GM18502 (cell line): ENCODE results near the gene RABGAP1L.
"Not testable (repeated sequence)": the region's sequence is repeated elsewhere in the genome, so short reads cannot be mapped to it uniquely, and the experiment has no call there.

Experiments
- ATAC-seq: cut with Tn5 transposase; IDR thresholded peaks from one replicate; pipeline ENCODE4 v1.9.1; 2021; ENCODE audit warnings: mild to moderate bottlenecking; ENCODE audit not compliant: unreplicated experiment, poor library complexity

Gene RABGAP1L

DNA sequence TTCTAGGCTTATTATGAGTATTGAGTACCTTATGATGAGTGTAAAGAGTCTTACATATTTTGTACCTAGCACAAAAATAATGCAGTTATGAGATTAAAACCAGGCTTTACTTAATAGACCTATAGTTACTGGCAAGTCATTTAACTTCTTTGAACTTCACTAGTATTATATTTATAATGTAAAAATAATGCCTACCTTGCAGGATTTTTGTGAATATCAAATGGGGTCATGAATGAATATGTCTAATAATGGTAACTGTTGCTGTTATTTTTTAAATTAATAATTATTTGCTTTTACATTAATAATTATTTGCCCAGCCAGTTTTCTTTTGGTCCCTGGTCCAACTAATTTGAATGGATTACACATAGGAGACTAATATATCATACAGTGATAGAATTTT, 530.9 kb downstream of the RABGAP1L start:
- no peak for ATAC-seq

DNA sequence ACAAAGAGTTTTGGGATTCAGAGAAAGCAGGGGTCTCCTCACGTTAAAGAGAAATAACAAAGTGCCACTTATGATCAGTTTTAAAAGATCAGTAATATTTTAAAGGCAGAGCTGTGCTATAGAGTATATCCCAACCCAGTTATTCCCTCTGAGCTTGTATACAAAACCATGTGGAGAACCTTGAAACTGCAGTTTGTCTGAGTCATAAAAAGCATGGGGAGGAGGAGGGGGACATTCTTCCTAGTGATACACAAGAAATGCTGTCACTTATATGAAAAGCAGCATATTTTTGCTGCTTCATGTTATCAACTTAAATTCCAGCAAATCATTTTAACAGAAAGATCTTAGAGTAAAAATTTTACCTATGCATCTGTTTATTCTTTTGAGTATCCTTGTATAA, 533.0 kb downstream of the RABGAP1L start:
- no peak for ATAC-seq

DNA sequence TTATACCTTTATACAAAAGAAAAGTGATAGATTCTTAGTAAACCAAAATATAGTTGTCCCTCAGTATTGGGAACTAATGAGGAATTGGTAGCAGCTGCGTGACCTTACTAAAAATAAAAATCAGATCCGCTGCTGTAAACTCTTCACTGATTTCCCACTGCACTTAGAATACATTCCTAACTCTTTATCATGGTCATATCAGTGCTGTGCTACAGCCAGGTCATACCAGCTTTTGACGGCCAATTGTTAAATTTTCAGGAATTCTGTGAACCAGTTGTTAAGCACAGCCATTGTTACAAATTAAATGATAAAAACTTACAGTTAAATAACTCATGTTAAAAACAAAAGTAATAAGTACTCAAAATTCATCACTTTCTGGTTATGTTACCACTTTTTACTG, 533.8 kb downstream of the RABGAP1L start:
- no peak for ATAC-seq

DNA sequence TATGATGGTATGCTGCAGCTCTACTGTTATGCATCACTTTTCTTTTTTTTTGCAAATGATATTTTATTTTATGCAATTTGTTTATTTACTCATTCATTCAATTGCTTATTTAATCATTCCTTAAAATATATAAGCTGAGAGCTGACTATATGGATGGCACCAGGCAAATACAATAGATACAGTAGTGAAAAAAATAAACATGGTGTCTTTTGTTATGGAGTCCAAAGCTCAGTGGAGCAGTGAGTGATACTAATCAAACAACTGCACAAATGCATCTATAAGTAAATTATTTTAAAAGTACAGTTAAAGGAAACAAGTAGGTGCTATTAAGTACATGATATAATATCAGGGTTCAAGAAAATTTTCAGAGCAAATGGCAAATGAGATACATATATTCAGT, 534.2 kb downstream of the RABGAP1L start:
- ATAC-seq: not testable (repeated sequence)

DNA sequence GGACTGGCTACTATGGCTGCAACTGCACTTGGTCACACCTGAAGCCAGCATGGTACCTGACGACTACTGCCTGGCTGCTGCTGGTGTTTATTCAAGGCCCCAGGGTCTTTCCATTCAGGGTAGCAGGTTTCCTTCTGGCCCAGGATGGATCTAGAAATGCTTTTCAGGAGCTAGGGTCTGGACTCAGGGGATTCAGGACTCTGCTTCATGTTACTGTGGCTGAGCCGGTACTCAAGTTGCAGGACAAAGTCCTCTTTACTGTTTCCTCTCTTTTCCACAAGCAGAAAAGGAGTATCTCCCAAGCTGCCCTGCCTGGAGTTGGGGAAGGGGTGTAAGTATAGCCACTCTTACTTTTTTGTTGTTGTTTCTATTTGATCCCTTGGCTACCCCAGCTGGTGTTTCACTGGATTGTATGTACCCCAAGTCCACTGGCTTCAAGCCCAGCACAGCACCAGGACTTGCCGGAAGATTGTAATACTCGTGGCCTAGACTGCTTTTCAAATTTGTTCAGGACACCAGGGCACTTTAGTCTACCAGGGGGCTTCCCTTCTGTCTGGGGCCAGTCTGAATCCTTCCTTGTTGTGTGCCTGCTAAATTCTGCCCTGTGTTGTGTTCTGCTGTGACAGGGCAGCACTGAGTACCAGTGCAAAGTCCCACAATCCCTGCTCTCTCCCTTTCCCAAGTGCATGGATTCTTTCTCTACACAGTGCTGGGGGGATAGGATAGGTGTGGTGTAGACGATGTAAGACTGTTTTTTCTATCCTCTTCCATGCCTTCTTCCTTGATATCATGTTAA, 536.9 kb downstream of the RABGAP1L start:
- ATAC-seq: no peak

DNA sequence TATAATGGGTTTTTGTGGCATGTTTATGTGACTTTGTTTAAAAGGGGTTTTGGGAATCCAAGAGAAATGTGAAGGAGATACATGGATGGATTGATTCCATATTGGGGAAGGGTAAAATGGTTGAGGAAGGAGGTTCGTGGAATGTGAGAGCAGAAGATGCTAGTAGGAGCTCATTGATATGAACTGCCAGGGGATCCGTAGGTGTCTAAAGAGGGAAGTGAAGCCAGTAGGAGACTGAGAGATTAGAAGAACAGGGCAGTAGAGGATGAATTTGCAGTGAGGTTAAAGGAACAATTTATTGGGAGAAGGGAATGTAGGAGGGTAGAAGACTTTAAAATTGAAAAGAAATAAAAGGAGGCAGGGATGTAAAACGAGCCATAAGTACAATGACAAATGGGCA, 541.0 kb downstream of the RABGAP1L start:
- no peak for ATAC-seq

DNA sequence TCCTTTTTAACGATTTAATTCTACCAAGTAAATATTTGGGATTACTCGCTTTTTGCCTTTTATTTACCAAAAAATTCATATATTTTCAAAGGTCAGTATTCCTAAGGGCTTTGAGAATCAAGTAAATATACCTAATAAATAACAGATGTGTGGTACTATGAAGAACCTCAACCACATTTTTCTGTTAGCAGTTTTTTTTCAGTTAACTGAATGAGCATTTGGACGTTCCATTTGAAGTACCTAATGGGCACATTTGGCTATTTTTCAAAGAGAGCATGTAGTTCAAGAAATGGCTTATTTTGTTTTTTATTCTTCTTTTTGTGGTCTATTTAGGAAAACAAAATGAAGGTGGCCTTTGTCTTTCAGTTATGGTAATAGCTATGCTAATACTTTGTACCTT, 541.5 kb downstream of the RABGAP1L start:
- no peak for ATAC-seq

DNA sequence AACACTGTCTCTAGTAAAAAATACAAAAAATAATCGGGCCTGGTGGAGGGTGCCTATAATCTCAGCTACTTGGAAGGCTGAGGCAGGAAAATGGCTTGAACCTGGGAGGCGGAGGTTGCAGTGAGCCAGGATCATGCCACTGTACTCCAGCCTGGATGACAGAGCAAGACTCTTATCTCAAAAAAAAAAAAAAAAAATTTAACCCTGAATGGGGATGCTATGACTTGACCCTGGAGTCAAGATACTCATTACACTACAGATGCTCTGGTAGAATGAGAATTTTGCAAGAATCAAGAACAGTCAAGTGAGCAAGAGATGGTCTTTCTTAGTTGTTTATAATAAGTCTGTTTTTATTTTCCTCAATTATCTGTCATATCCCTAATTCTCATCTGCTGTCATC, 542.2 kb downstream of the RABGAP1L start:
- no peak for ATAC-seq

DNA sequence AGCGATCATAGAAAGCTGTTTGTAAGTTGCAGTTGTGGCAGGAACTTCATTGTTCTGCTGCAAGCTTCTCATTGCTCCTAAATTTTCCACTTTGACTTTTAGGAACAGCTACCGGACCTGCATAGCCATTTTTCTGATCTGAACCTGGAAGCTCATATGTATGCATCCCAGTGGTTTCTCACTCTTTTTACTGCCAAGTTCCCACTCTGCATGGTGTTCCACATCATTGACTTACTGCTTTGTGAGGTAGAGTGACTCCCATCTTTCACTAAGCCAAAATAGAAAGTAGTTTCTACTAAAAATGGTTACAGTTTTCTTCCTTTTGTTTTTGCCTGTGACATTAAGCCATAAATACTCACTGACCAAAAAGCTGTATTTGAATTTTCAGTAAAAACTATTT, 542.7 kb downstream of the RABGAP1L start:
- no peak for ATAC-seq

DNA sequence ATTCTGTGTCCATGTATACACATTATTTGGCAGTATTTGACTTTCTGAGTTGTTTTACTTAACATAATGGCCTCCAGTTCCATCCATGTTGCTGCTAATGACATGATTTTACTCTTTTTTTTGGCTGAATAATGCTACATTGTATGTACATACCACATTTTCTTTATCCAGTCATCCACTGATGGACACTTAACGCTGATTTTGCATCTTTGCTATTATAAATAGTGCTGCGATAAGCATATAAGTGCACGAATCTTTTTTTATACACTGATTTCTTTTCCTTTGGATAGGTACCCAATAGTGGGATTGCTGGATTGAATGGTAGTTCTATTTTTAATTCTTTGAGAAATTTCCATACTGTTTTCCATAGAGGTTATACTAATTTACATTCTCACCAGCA, 544.0 kb downstream of the RABGAP1L start:
- ATAC-seq: no peak

DNA sequence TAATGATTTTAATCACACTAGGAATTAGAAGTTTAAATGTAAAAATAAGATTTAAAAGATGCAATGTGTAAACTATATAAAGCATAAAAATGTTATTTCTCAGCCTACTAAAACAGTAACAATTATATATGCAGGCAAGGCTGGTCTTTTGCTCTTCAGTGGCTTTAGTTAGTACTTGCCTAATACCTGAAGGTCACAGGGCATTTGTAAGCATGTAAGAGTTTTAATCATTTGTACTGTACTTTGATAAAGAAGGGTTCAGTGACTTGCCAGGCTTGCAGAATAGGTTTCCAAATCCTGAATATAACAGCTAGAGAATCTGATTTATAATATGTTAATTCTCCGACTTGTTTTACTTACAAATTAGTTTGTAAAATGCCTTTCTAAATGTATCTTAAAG, 545.0 kb downstream of the RABGAP1L start:
- ATAC-seq: no peak

DNA sequence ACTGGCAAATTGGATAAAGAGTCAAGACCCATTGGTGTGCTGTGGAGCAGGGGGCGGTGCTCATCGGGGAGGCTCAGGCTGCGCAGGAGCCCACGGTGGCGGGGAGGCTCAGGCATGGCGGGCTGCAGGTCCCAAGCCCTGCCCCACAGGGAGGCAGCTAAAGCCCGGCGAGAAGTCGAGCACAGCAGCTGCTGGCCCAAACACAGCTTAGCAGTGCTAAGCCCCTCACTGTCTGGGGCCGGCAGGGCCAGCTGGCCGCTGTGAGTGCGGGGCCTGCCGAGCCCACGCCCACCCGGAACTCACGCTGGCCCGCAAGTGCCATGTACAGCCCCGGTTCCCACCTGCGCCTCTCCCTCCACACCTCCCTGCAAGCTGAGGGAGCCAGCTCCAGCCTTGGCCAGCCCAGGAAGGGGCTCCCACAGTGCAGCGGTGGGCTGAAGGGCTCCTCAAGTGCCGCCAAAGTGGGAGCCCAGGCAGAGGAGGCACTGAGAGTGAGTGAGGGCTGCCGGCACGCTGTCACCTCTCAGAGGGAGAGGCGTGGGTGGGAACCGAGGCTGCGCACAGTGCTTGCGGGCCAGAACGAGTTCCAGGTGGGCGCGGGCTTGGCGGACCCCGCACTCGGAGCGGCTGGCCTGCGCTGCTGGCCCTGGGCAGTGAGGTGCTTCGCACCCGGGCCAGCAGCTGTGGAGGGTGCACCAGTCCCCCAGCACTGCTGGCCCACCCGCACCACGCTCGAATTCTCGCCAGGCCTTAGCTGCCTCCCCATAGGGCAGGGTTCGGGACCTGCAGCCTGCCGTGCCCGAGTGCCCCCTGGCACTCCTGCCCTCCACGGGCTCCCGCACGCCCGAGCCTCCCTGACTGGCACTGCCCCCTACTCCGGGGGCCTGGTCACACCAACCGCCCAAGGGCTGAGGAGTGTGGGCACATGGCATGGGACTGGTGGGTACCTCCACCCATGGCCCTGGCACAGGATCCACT, 551.8 kb downstream of the RABGAP1L start:
- ATAC-seq: no peak

DNA sequence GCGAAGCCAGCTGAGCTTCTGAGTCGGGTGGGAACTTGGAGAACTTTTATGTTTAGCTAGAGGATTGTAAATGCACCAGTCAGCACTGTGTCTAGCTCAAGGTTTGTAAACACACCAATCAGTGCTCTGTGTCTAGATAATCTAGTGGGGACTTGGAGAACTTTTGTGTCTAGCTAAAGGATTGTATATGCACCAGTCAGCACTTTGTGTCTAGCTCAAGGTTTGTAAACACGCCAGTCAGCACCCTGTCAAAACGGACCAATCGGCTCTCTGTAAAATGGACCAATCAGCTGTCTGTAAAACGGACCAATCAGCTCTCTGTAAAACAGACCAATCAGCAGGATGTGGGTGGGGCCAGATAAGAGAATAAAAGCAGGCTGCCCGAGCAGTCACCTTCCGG, 552.5 kb downstream of the RABGAP1L start:
- not testable (repeated sequence) for ATAC-seq

DNA sequence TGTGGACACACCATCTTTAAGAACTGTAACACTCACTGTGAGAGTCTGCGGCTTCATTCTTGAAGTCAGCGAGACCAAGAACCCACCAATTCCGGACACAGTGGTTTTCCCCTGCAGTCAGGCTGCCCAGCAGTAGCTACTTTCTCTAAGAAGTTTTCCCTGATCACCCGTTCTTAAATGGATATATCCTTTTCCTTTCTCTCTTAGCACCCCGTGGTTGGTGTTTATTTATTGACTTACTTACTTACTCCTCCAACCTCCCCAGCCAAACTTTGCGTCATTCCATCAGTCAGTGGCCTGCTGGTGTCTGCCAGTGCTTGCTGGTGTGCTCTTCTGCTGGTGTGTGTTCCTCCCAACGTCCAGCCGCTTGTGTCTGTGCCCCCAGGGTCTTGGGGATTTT, 553.2 kb downstream of the RABGAP1L start:
- ATAC-seq: no peak

DNA sequence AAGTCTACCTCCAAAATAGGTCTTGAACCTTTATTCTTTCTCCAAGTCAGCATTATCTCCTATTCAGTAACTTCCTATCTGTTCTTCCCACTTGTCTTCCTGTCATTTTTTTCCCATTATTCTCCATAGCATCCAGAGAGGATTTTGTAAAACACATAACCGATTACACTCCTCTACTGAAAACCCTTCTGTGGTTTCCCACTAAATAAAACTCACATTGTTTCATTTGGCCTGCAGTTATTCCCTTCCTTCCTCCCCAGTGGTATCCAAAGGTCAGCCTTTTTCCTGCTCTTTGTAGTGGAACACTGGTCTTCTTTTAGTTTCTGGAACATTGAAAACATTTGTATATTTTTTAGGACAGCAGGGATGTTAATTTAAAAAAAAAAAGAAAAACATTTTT, 554.5 kb downstream of the RABGAP1L start:
- no peak for ATAC-seq

DNA sequence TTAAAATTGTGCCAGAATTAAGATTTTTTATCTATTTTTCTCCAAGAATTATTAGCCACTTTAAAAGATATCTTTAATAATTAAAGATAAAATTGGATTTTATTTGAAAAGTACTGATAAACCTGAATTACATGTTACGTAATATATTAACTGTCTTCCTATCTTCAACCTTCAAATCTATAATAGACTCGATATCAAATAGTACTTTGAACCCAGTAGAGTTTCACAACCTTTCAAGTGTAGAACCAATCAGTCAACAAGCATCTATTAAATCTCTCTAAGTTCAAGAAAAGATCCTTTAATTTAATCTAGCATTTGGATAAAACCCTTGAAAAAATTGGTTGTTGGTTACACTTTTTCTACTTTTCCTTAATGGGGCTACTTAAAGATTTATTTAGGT, 559.9 kb downstream of the RABGAP1L start:
- ATAC-seq: no peak

DNA sequence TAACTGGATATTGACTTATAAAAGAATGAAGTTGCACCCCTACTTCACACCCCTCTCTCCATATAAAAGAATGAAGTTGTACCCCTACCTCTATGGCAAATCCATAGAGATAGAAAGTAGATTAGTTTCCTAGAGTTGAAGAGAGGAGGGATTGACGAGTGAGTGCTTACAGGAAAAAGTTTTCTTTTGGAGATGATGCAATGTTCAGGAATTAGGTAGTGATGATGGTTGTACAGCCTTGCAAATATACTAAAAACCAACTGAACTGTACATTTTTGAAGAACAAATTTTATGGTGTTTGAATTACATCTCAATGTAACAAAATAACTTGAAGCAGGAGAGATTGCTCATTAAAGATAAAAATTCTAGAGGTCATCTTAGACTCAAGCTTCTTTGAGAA, 561.3 kb downstream of the RABGAP1L start:
- no peak for ATAC-seq

DNA sequence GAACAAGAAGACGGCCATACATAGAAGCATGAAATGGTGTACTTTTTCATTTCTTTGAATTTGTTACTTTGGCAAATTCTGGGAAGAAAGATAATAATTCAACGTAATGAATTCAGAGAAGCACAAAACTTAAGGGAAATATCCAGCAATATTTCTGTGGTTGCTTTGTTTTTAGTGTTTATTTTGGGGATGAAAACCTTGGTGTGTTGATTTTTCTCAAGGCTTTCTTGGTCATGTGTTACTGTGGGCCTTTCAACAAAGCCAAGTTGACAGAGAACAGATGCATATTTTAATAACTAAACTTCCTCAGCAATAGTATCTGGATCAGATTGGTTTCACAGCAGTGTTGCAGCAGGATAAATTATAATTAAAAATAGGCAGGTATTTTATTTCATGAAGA, 561.9 kb downstream of the RABGAP1L start:
- ATAC-seq: no peak

DNA sequence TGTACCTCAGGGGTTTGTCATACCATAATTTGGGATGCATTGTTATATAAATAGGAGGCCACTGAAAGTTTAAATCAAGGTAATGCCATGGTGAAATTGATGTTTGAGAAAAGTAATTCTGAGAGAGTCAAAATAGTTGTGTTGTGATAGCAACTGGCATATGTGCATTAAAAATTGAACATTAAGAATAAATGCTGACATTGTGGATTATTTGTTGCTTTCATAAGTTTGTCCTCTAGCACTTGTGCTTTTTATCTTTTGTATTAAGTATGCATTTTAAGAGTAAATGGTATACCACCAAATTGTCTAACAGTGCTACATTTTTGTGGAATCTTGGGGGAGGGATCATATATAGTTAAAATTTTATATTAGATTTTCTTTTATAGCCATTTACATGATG, 564.5 kb downstream of the RABGAP1L start:
- no peak for ATAC-seq

DNA sequence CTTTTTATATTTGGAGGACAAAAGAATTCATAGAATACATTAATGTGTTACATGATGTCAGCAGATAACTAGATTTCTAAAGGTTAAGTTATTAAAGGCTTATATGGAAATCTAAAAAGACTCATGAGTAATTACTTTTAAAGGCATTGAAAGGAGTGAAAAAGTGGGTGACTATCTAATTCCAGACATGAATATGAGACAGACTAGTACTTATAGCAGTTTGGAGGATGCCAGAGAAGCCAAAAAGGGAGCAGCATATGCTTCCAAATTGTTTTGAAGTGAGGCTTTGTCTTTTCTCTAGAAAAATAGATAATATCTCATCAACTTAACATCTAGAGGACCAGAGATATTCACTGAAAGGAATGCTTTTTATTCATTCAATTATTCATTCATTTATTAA, 564.9 kb downstream of the RABGAP1L start:
- no peak for ATAC-seq

DNA sequence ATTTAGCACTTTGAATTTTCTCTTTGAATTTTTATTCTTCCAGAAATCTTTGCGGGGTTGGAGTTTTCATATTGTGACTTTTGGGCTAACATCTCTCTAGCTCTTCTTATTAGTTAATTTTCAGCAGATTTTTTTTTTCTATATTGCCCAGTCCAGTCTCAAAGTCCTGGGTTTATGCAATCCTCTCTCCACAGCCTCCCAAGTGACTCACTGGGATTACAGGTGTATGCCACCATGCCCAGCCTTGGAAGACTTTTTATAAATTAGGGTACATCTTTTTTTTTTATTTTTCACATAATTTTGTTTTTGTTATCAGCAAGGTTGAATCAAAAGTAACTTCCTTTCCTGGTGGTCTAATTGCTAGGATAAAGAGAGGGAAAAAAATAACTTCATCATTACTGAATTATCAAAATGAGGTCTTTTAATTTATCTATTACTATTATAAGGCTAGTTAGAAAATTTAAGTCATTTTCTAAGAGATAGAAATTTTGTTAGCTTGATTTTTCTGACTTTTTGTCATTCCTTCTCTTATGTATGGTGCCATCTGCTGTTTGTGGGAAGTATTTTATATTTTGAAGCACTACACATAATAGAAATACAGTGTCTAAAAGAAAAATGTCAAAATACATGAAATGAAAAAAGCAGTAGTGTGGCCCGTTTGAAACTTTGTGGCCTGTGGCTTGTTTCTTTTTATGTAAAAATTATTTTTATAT, 567.0 kb downstream of the RABGAP1L start:
- no peak for ATAC-seq
